Mucosa of rectum (tissue), 2 donors: Measurements from ENCODE around the gene FRRS1L.

Source experiments
- H3K27ac ChIP-seq, 2 donors: one replicate each; pipeline ENCODE4 v1.7.0; 2013; ENCODE audit warnings: inconsistent platforms in 2 of 2, low read depth in 2 of 2, low read length in 2 of 2
- H3K27me3 ChIP-seq, 2 donors: one replicate each; pipeline ENCODE4 v1.7.0; 2013; ENCODE audit warnings: low read length in 2 of 2; ENCODE audit not compliant: control insufficient read depth in 2 of 2, insufficient read depth in 2 of 2
- H3K36me3 ChIP-seq, 2 donors: one replicate each; pipeline ENCODE4 v1.7.0; 2013; ENCODE audit warnings: low read length in 2 of 2; ENCODE audit not compliant: control insufficient read depth in 2 of 2, insufficient read depth in 2 of 2
- H3K4me1 ChIP-seq, 2 donors: one replicate each; pipeline ENCODE4 v1.7.0; 2013; ENCODE audit warnings: low read length in 2 of 2, mild to moderate bottlenecking in 1 of 2; ENCODE audit not compliant: control insufficient read depth in 2 of 2, insufficient read depth in 2 of 2
- H3K4me3 ChIP-seq, 2 donors: one replicate each; pipeline ENCODE4 v1.7.0; 2013; ENCODE audit warnings: low read length in 2 of 2
- H3K9ac ChIP-seq, 2 donors: one replicate each; pipeline ENCODE4 v1.7.0; 2013; ENCODE audit warnings: low read length in 2 of 2, low read depth in 1 of 2, mild to moderate bottlenecking in 1 of 2
- H3K9me3 ChIP-seq, 2 donors: one replicate each; pipeline ENCODE4 v1.7.0; 2013; ENCODE audit warnings: low read length in 2 of 2; ENCODE audit not compliant: control insufficient read depth in 2 of 2
- donor health status: healthy.
- donor health status: Normal muscosa, but diverticular disease.

FRRS1L gene

DNA sequence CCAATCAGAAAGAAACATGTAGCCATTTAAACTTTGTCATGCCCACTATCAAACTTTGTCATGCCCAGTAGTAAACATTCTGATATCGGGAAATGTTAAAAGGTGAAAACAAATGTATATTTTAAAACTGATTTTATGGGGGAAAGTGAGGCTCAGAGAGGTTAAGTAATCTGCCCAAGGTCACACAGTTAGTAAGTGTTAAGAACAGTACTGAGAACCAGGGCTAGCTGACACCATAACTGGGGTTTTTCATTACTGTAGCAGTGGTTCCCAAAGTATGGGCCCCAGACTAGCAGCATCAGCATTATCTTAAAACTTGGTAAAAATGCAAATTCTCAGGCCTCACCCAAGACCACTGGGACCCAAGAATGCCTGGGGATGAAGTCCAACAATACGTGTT, 9.9 kb upstream of the FRRS1L start:
- Histone ChIP-seq H3K4me3 (no peak overlapping the region), H3K27ac (no peak overlapping the region), H3K36me3 (no peaks in the 10 kb centered on the region), H3K4me1 (no peaks in the 10 kb centered on the region), H3K27me3 (no peaks in the 10 kb centered on the region), H3K9ac (no peak overlapping the region), H3K9me3 (no peaks in the 10 kb centered on the region)

DNA sequence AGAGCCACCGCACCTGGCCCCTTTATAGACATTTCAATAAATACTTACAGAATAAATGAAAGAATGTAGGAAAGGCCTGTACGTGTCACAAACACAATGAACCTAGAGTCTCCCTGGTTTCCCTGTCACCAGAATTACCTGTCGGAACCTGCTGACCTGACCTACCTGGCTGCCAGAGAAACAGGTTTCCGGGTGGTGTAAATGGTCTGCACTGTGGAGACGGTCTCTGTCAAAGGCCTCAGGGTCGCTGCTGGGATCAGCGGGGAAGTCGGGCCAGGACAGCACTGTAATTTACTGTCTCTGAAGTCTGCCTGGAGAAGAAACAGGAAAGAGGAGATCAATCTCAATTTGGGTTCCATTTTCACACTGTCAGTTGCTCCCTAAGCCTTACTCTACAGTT, 9.3 kb upstream of the FRRS1L start:
- no peak overlapping the region for H3K4me3 ChIP-seq
- no peaks in the 10 kb centered on the region for H3K36me3 ChIP-seq
- no peaks in the 10 kb centered on the region for H3K4me1 ChIP-seq
- H3K9me3 ChIP-seq, result no peaks in the 10 kb centered on the region
- H3K27ac ChIP-seq, result no peak overlapping the region
- no peak overlapping the region for H3K9ac ChIP-seq
- no peaks in the 10 kb centered on the region for H3K27me3 ChIP-seq

DNA sequence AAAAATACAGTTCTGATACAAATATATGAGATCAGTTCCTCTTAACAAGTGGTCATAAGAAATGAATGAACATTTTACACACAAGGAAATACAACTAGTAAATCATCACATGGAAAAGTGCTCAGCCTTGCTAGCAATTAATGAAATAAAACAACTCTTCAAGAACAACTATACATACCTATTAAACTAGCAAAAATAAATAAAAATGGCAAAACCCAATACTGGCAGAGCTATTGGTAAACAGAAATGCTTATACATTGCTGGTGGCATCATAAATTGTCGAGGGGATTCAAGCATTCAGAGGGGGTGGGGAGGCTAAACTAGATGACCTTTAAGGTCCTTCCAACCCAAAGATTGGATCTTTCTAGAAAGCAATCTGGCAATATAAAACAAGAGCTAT, 5.9 kb upstream of the FRRS1L start:
- H3K9ac ChIP-seq, result no peak overlapping the region
- no peaks in the 10 kb centered on the region for H3K36me3 ChIP-seq
- H3K27ac ChIP-seq, result no peak overlapping the region
- no peaks in the 10 kb centered on the region for H3K9me3 ChIP-seq
- H3K27me3 ChIP-seq, result peaks cover 2 to 3% of the 10 kb centered on the region in 2 donors
- no peak overlapping the region for H3K4me3 ChIP-seq
- H3K4me1 ChIP-seq, result no peaks in the 10 kb centered on the region

DNA sequence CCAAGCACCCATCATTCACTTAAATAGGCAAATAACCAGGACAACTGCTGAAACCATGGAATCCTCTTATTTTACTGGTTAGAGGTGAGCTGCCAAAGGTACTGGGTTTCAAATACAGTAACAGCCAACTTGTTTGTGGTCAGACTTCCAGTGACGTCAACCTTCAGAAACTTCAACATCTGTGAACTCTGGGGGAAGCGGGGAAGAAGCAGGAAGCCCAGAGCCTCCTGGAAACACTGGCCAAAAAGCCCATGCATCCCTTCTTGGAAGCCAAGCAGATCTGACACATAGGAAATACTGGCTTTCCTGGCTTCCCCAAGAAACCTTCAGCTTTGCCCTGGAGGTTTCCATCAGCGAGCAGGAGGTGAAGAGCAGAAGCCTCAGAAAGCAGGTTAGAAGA, 4.9 kb upstream of the FRRS1L start:
- Histone ChIP-seq H3K36me3 (no peaks in the 10 kb centered on the region), H3K27ac (no peak overlapping the region), H3K9me3 (no peaks in the 10 kb centered on the region), H3K4me3 (no peak overlapping the region), H3K27me3 (peaks cover 10% of the 10 kb centered on the region in 2 donors), H3K4me1 (no peaks in the 10 kb centered on the region), H3K9ac (no peak overlapping the region)

DNA sequence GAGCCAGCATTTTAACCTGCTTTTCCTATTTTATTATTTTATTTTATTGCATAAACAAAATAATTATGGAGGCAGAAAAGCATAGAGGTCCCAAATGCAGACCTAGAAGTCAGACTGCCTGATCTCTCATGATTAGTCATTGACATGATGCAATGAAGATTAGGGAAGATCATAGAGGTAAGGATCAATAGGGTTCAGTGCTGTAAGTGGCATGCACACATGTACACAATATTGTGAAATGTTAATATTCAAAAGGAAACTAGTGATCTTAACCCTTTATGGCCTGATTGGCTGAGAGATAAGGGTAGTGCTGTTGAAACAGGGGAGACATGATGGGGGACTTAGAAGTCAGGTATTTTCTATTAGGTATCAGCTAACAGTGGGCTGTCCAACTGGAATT, 1.1 kb upstream of the FRRS1L start:
- Histone ChIP-seq H3K9me3 (no peaks in the 10 kb centered on the region), H3K27ac (no peak overlapping the region), H3K9ac (no peak overlapping the region), H3K4me1 (no peaks in the 10 kb centered on the region), H3K4me3 (no peak overlapping the region), H3K27me3 (peaks cover 12 to 19% of the 10 kb centered on the region in 2 donors), H3K36me3 (no peaks in the 10 kb centered on the region)

DNA sequence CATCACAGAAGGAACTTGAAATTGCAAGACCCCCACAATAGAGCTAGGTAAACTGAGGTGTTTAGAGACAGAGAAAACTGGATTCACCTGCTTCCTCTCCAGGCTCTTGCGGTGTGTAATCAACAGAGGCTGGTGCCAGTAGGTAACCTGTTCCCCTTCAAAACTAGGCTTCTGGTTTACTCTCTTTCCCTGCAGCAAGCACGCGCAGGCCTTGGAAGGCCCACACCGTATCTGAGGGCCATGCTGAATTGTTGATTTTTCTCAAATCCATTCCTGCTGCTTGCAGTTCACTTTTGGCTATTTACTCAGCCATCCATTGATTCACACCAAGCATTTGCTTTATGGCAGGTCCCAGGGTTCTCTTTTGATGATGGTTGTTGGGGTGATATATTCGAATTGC, 667 bp upstream of the FRRS1L start:
- Histone ChIP-seq H3K9ac (no peak overlapping the region), H3K27me3 (peaks cover 12 to 19% of the 10 kb centered on the region in 2 donors), H3K36me3 (no peaks in the 10 kb centered on the region), H3K9me3 (no peaks in the 10 kb centered on the region), H3K4me1 (no peaks in the 10 kb centered on the region), H3K27ac (no peak overlapping the region), H3K4me3 (no peak overlapping the region)

DNA sequence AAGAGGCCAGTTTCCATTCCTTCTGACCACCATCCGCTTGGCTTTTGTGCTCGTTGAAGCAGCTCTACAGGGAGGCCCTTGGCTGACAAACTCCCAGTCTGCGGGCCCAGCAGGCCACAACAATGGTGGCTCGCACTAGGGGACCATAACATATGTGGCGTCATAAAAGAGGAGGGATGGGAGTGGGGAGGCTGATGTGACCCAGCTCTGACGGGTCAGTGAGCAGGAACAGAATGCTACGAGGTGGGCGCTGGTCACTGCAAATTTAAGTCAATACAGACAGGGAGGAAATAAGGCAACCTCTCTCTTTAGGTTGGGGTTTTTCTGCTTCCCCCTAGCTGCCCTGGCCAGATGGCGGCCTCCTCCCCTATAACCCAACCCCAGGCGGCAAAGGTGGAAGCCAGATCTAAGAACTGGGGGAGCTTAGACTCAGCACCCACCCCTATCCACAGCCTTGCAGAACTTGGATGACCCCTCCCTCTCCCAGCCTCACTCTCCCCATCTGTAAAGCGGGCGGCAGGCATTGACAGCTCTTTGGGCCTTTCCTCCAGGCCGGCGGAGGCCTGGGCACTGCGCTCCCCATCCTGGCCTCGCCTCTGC, 778 bp downstream of the FRRS1L start:
- Histone ChIP-seq H3K4me1 (peaks cover 0 to 4% of the 10 kb centered on the region in 2 donors), H3K27me3 (peaks cover 12 to 19% of the 10 kb centered on the region in 2 donors), H3K9me3 (no peaks in the 10 kb centered on the region), H3K9ac (no peak overlapping the region), H3K4me3 (no peak overlapping the region), H3K27ac (no peak overlapping the region), H3K36me3 (no peaks in the 10 kb centered on the region)

DNA sequence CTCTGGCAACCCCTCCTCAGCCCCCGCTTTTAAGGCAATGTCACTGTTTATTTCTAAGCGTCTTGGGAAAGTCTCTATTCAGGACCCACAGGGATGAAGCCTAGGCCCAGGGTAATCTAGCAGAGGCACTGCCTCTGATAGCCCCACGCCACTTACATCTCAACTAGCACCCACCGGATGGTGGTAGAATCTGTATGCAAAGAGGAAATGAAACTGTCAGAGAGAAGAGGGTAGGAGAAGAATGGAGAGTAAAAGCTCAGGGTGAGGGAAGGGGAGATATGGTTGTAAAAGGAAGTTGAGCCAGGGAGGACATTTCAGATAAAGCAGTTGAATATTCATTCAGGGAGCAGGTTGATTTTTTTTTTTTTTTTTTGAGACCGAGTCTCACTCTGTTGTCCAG, 3.0 kb downstream of the FRRS1L start:
- no peak overlapping the region for H3K27ac ChIP-seq
- peaks cover 12 to 17% of the 10 kb centered on the region in 2 donors for H3K27me3 ChIP-seq
- H3K9ac ChIP-seq, result no peak overlapping the region
- H3K4me3 ChIP-seq, result no peak overlapping the region
- no peaks in the 10 kb centered on the region for H3K9me3 ChIP-seq
- H3K4me1 ChIP-seq, result peaks cover 0 to 4% of the 10 kb centered on the region in 2 donors
- no peaks in the 10 kb centered on the region for H3K36me3 ChIP-seq

DNA sequence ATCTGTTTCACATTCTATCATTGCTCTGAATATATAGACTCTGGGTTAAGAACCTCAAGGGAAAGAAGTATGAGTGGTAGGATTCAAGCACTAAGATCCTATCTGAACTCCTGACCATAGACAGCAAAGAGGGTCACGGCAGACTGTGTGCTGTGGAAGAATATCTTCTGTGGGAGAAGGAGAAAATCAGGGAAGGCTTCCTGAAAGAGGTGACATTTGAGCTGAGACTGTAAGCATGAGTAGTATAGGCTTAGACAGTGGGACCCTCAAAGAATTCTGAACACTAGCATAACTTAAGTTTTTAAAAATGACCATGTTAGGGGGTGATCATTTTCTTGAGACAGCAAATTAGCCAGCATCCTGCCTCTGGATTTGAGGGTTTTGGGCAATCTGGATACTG, 3.9 kb downstream of the FRRS1L start:
- H3K9me3 ChIP-seq, result no peaks in the 10 kb centered on the region
- H3K4me1 ChIP-seq, result peaks cover 0 to 4% of the 10 kb centered on the region in 2 donors
- no peak overlapping the region for H3K9ac ChIP-seq
- peaks cover 11 to 17% of the 10 kb centered on the region in 2 donors for H3K27me3 ChIP-seq
- no peak overlapping the region for H3K27ac ChIP-seq
- no peaks in the 10 kb centered on the region for H3K36me3 ChIP-seq
- H3K4me3 ChIP-seq, result no peak overlapping the region

DNA sequence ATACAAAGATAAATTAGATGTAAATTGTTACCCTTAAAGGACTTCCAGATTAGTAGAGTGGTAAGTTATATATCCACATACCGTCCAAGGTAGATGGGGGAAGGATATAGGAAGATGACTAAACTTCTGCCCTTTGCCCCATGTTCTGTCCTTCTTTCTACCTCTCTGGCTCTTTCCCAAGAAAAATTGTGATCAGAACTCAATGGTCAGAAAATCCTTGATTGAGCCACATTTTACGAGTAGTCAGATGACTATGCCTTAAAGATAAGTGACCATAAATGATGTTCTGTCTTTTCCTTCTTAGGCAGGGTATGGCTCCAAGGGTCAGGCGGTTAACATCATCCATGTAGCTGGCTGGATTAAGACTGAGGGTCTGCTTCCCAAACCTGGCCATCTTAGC, 4.4 kb downstream of the FRRS1L start:
- Histone ChIP-seq H3K4me3 (no peak overlapping the region), H3K9me3 (no peaks in the 10 kb centered on the region), H3K4me1 (peaks cover 0 to 4% of the 10 kb centered on the region in 2 donors), H3K27me3 (peaks cover 8 to 15% of the 10 kb centered on the region in 2 donors), H3K36me3 (no peaks in the 10 kb centered on the region), H3K9ac (no peak overlapping the region), H3K27ac (no peak overlapping the region)

DNA sequence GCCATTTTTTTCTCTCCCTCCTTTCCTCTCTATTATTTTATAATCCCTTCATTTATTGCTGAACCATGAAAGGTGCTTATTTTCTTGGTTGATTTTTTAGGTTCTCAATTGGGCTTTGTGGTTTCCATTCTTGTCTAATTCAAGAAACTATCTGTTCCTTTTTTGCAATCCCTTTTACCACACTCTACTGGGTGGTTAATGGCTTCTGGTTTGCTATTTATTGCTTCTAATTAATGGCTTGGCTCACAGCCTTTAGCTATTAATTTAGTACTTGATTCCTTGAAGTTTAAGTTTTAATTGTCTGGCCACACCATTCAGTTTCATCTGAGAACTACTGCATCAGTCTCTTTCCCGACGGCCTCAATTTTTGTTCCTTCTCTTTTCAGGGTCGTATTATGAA, 5.6 kb downstream of the FRRS1L start:
- no peaks in the 10 kb centered on the region for H3K36me3 ChIP-seq
- H3K27ac ChIP-seq, result no peak overlapping the region
- H3K27me3 ChIP-seq, result peaks cover 2 to 9% of the 10 kb centered on the region in 2 donors
- H3K9ac ChIP-seq, result no peak overlapping the region
- H3K9me3 ChIP-seq, result no peaks in the 10 kb centered on the region
- peaks cover 0 to 4% of the 10 kb centered on the region in 2 donors for H3K4me1 ChIP-seq
- no peak overlapping the region for H3K4me3 ChIP-seq
